ENCODE data around the gene FRYL. TPM values are rescaled to one million over a fixed set of nuclear protein-coding genes. Genes with fewer than 3 reads are reported as not detected.

Gene FRYL
- polyA plus RNA-seq, 3 donors = 10.8 to 15.8 (median 14.4) TPM

DNA sequence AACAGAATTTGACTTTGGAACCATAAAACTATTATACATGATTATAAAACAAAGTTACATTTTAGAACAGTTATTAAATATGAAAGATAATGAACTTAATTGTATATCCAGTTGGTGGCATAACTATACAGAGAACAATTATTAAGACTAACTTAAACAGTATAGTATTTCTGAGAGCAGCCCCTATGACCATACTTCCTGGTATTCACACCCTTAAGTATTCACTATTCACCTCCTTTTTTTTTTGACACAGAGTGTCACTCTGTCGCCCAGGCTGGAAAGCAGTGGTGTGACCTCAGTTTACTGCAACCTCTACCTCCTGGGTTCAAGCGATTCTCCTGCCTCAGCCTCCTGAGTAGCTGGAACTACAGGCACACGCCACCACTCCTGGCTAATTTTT is 74.5 kb downstream of the FRYL start:
- WGBS (ENCODE audit: insufficient coverage) = no CpG with 5 or more reads among the region's 3 CpGs
- H3K36me3 Mint-ChIP-seq = peaks cover 11 to 29% of the 10 kb centered on the region in 2 donors
- H3K27ac Mint-ChIP-seq = peak overlapping the region in 2 of 7 donors; percentile 12 to 33

DNA sequence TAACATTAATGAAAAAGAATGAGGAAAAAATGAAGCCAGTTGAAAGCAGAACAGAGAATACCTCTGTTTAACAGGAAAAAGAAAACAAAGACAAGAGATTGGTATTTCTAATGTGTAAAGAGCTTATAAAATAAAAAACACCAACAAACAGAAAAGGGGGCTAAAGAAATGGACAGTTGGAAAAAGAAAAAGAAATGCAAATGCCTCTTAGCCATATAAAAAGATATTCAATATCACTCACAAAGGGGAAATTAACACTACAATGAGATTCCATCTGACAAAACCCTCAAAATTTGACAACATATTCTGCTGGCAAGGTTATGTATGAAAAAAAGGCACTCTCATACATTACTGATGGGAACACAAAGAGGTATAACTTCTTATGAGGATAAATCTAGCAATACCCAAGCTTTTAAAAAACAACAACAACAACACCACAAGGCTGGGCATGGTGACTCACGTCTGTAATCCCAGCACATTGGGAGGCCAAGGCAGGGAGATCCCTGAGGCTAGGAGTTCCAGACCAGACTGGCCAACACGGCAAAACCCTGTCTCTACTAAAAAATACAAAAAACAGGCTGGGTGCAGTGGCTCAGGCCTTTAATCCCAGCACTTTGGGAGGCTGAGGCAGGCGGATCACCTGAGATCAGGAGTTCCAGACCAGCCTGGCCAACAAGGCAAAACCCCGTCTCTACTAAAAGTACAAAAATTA is 75.8 kb downstream of the FRYL start:
- peaks cover 0 to 2% (median 0%) of the 10 kb centered on the region in 3 donors for H3K27me3 Mint-ChIP-seq (ENCODE audit: low read depth in 3 of 3)
- peaks cover 7 to 18% of the 10 kb centered on the region in 2 donors for H3K36me3 ChIP-seq (replicated peaks in 1 of 2; ENCODE audit: control insufficient read depth in 1 of 2, insufficient read depth in 2 of 2, low read length in 2 of 2)
- H3K27ac Mint-ChIP-seq = no peak overlapping the region
- H3K4me2 ChIP-seq (replicated peaks; ENCODE audit: extremely low read depth, low read length, poor library complexity, severe bottlenecking) = no peak overlapping the region
- 89% methylated on average over 3 of the region's 4 CpGs for WGBS (ENCODE audit: insufficient coverage)
- no peaks in the 10 kb centered on the region for H3K9me3 Mint-ChIP-seq
- H3K4me1 Mint-ChIP-seq = peaks cover 3% of the 10 kb centered on the region
- H3K9me3 ChIP-seq (replicated peaks in 1 of 2; ENCODE audit: control insufficient read depth in 1 of 2, insufficient read depth in 1 of 2, low read length in 2 of 2) = no peaks in the 10 kb centered on the region
- no peak overlapping the region for H2AFZ ChIP-seq (ENCODE audit: insufficient read depth, low read depth, low read length, poor library complexity, severe bottlenecking)
- no peaks in the 10 kb centered on the region for H3K4me1 ChIP-seq (ENCODE audit: control insufficient read depth in 1 of 2, insufficient read depth in 2 of 2, low read length in 2 of 2)
- no peak for TF ChIP-seq CTCF (IDR thresholded peaks at IDR 0.05)
- H3K27me3 ChIP-seq (ENCODE audit: control insufficient read depth in 2 of 2, insufficient read depth in 2 of 2, low read length in 2 of 2) = no peaks in the 10 kb centered on the region
- H4K20me1 ChIP-seq (ENCODE audit: insufficient read depth, low read length) = peaks cover 63% of the 10 kb centered on the region
- H3K36me3 Mint-ChIP-seq = peaks cover 9 to 20% of the 10 kb centered on the region in 2 donors
- H3K9ac ChIP-seq (ENCODE audit: insufficient read depth, low read length, poor library complexity, severe bottlenecking) = no peak overlapping the region
- H3K4me3 ChIP-seq (replicated peaks in 1 of 3; ENCODE audit: low read depth in 2 of 3, low read length in 3 of 3) = no peak overlapping the region
- intact Hi-C loops (cut with micrococcal nuclease) = no loop called here
- DNase-seq = no peak
- no peak overlapping the region for H3K27ac ChIP-seq (ENCODE audit: low read depth in 1 of 2, low read length in 2 of 2)
- H3K4me3 Mint-ChIP-seq = no peak overlapping the region
- peaks cover 73% of the 10 kb centered on the region for H3K79me2 ChIP-seq (ENCODE audit: insufficient read depth, low read length)

More for the DNA sequence above, 74.5 kb downstream of the FRYL start:
- Histone ChIP-seq H4K20me1 (ENCODE audit: insufficient read depth, low read length) (peaks cover 60% of the 10 kb centered on the region), H3K4me1 (ENCODE audit: control insufficient read depth in 1 of 2, insufficient read depth in 2 of 2, low read length in 2 of 2) (no peaks in the 10 kb centered on the region), H2AFZ (ENCODE audit: insufficient read depth, low read depth, low read length, poor library complexity, severe bottlenecking) (no peak overlapping the region), H3K9ac (ENCODE audit: insufficient read depth, low read length, poor library complexity, severe bottlenecking) (no peak overlapping the region), H3K27me3 (ENCODE audit: control insufficient read depth in 2 of 2, insufficient read depth in 2 of 2, low read length in 2 of 2) (no peaks in the 10 kb centered on the region), H3K9me3 (replicated peaks in 1 of 2; ENCODE audit: control insufficient read depth in 1 of 2, insufficient read depth in 1 of 2, low read length in 2 of 2) (no peaks in the 10 kb centered on the region), H3K79me2 (ENCODE audit: insufficient read depth, low read length) (peaks cover 71% of the 10 kb centered on the region), H3K27ac (ENCODE audit: low read depth in 1 of 2, low read length in 2 of 2) (no peak overlapping the region), H3K4me3 (replicated peaks in 1 of 3; ENCODE audit: low read depth in 2 of 3, low read length in 3 of 3) (no peak overlapping the region), H3K36me3 (replicated peaks in 1 of 2; ENCODE audit: control insufficient read depth in 1 of 2, insufficient read depth in 2 of 2, low read length in 2 of 2) (peaks cover 18 to 32% of the 10 kb centered on the region in 2 donors), H3K4me2 (replicated peaks; ENCODE audit: extremely low read depth, low read length, poor library complexity, severe bottlenecking) (no peak overlapping the region)
- no peak overlapping the region for H3K4me3 Mint-ChIP-seq
- no peak for TF ChIP-seq CTCF (IDR thresholded peaks at IDR 0.05)
- no peak for DNase-seq
- no peaks in the 10 kb centered on the region for H3K4me1 Mint-ChIP-seq
- no peaks in the 10 kb centered on the region for H3K9me3 Mint-ChIP-seq
- peaks cover 0 to 2% (median 0%) of the 10 kb centered on the region in 3 donors for H3K27me3 Mint-ChIP-seq (ENCODE audit: low read depth in 3 of 3)
- intact Hi-C loops (cut with micrococcal nuclease) = no loop called here

Data from CD14-positive monocyte (primary cell).